ENCODE results near the gene NMNAT2.

- no peak for TF ChIP-seq CTCF (IDR thresholded peaks at IDR 0.05 in 4 of 5, conservative IDR thresholded peaks at IDR 0.05 in 1 of 5)
- no peak for TF ChIP-seq POLR2A (IDR thresholded peaks at IDR 0.05)
Observed at GRCh38 chr1:183463566-183463965, 45.4 kb upstream of the NMNAT2 start.
